HCT116 (cell line): ENCODE measurements around the gene LRBA. TPM values are rescaled to one million over a fixed set of nuclear protein-coding genes. Genes with fewer than 3 reads are reported as not detected.

ENCODE experiments used
- ATAC-seq: fragments of 200-7000 bp; cut with Tn5 transposase; 2 replicates; pipeline ENCODE4 v1.9.1; 2020; ENCODE audit warnings: mild to moderate bottlenecking, moderate library complexity
- BruUV-seq: library from RNA; stranded (reverse); fragments of 400-500 nt; replicated peaks from 2 replicates; lab custom pipeline; 2021; lab: Mats Ljungman, UMichigan
- CTCF ChIA-PET: fragments of 300-600 bp; sonication (Branson Sonifier 250); formaldehyde crosslinking; loops from one replicate; lab custom pipeline; 2021; ENCODE audit warnings: antibody characterized with exemption; lab: Charles Lee
- POLR2A ChIA-PET: fragments of 300-600, 350-600 bp; sonication (Branson Sonifier 250); formaldehyde crosslinking; loops from one replicate; lab custom pipeline; 2021; ENCODE audit warnings: antibody characterized with exemption; lab: Charles Lee
- RAD21 ChIA-PET, 2 experiments: fragments of 300-600 bp; sonication (Branson Sonifier 250); formaldehyde crosslinking; loops; one replicate each; lab custom pipeline; 2023; ENCODE audit warnings: low total read pairs in 2 of 2; ENCODE audit not compliant: uncharacterized antibody in 2 of 2, unreplicated experiment in 2 of 2, low non-redundant PET in 1 of 2; lab: Charles Lee
- DNase-seq: peaks from one replicate; pipeline ENCODE4 v3.0.0-alpha.2; 2010; ENCODE audit warnings: low read depth, low spot score
- H2AFZ ChIP-seq: fragments of 200-600 bp; shearing (Covaris generic), sonication (generic); 2 replicates; pipeline ENCODE4 v1.6.1; 2017; ENCODE audit warnings: low read depth, mixed run types, mixed read lengths, antibody characterized with exemption, low read length; ENCODE audit not compliant: poor library complexity, severe bottlenecking
- H3K27ac ChIP-seq: 2 replicates; pipeline ENCODE4 v1.5.1; 2012; ENCODE audit warnings: low read depth, low read length
- H3K27me3 ChIP-seq: fragments of 200-600 bp; sonication (generic); 2 replicates; pipeline ENCODE4 v1.6.1; 2016; ENCODE audit warnings: mixed run types, low read length, mixed read lengths; ENCODE audit not compliant: insufficient read depth
- H3K36me3 ChIP-seq, 2 experiments: fragments of 200-500 bp in 1 of 2; fragments of 200-600 bp in 1 of 2; sonication (Bioruptor generic) in 1 of 2; sonication (generic) in 1 of 2; 2 replicates each; pipeline versions ENCODE4 v1.5.1 to v1.6.1; 2014 to 2016; ENCODE audit warnings: low read length in 2 of 2, inconsistent platforms in 1 of 2, mixed read lengths in 1 of 2, mixed run types in 1 of 2; ENCODE audit not compliant: insufficient read depth in 2 of 2, control insufficient read depth in 1 of 2
- H3K4me1 ChIP-seq, 2 experiments: fragments of 200-600 bp in 1 of 2; sonication (generic) in 1 of 2; 2 replicates each; pipeline versions ENCODE4 v1.5.1 to v1.6.1; 2012 to 2017; ENCODE audit warnings: low read length in 2 of 2, inconsistent platforms in 1 of 2, mild to moderate bottlenecking in 1 of 2, mixed read lengths in 1 of 2, mixed run types in 1 of 2, moderate library complexity in 1 of 2; ENCODE audit not compliant: insufficient read depth in 2 of 2, control insufficient read depth in 1 of 2
- H3K4me2 ChIP-seq: fragments of 200-600 bp; sonication (generic); 2 replicates; pipeline ENCODE4 v1.6.1; 2017; ENCODE audit warnings: mixed run types, low read length, mixed read lengths
- H3K4me3 ChIP-seq, 2 experiments: fragments of 200-600 bp in 1 of 2; sonication (generic) in 1 of 2; replicated peaks in 1 of 2; 2 replicates each; pipeline ENCODE4 v1.5.1; 2011 to 2016; ENCODE audit warnings: low read length in 2 of 2, control low read depth in 1 of 2, low read depth in 1 of 2, mild to moderate bottlenecking in 1 of 2, mixed read lengths in 1 of 2, mixed run types in 1 of 2
- H3K79me2 ChIP-seq: fragments of 200-600 bp; sonication (generic); 2 replicates; pipeline ENCODE4 v1.6.1; 2017; ENCODE audit warnings: mild to moderate bottlenecking, mixed run types, low read length, moderate library complexity, mixed read lengths; ENCODE audit not compliant: insufficient read depth
- H3K9ac ChIP-seq: fragments of 200-600 bp; sonication (generic); 2 replicates; pipeline ENCODE4 v1.6.1; 2016; ENCODE audit warnings: low read length, mixed read lengths
- H3K9me2 ChIP-seq: fragments of 200-600 bp; sonication (generic), shearing (Covaris generic); 2 replicates; pipeline ENCODE4 v1.6.1; 2017; ENCODE audit warnings: mixed run types, mild to moderate bottlenecking, moderate library complexity; ENCODE audit not compliant: insufficient read depth
- H3K9me3 ChIP-seq, 2 experiments: fragments of 200-500 bp in 1 of 2; fragments of 200-600 bp in 1 of 2; sonication (Bioruptor generic) in 1 of 2; sonication (generic) in 1 of 2; 2 replicates each; pipeline ENCODE4 v1.6.1; 2014 to 2017; ENCODE audit warnings: low read length in 2 of 2, mixed read lengths in 2 of 2, inconsistent platforms in 1 of 2, low read depth in 1 of 2, mild to moderate bottlenecking in 1 of 2, mixed run types in 1 of 2, moderate library complexity in 1 of 2; ENCODE audit not compliant: control insufficient read depth in 1 of 2, insufficient read depth in 1 of 2
- H4K20me1 ChIP-seq: fragments of 200-600 bp; sonication (generic), shearing (Covaris generic); 2 replicates; pipeline ENCODE4 v1.6.1; 2017; ENCODE audit warnings: mixed run types, mild to moderate bottlenecking, moderate library complexity; ENCODE audit not compliant: insufficient read depth
- CBX3 ChIP-seq: IDR thresholded peaks from 2 replicates; pipeline ENCODE4 v1.6.1; 2012; ENCODE audit warnings: low read depth
- CEBPB ChIP-seq: IDR thresholded peaks from 2 replicates; pipeline ENCODE4 v1.6.1; 2012; ENCODE audit warnings: low read depth
- EGR1 ChIP-seq: IDR thresholded peaks from 2 replicates; pipeline ENCODE4 v1.6.1; 2012; ENCODE audit warnings: low read depth
- FOSL1 ChIP-seq: IDR thresholded peaks from 2 replicates; pipeline ENCODE4 v1.6.1; 2012; ENCODE audit warnings: low read depth
- POLR2AphosphoS5 ChIP-seq: IDR thresholded peaks from 2 replicates; pipeline ENCODE4 v1.6.1; 2011; ENCODE audit warnings: mild to moderate bottlenecking, low read depth, low read length, moderate library complexity
- RAD21 ChIP-seq: IDR thresholded peaks from 2 replicates; pipeline ENCODE4 v1.6.1; 2012; ENCODE audit warnings: low read depth, mild to moderate bottlenecking
- SRF ChIP-seq: IDR thresholded peaks from 2 replicates; pipeline ENCODE4 v1.6.1; 2012; ENCODE audit warnings: low read depth
- YY1 ChIP-seq: IDR thresholded peaks from 2 replicates; pipeline ENCODE4 v1.6.1; 2011; ENCODE audit warnings: low read length, low read depth, moderate library complexity, mild to moderate bottlenecking; ENCODE audit not compliant: insufficient replicate concordance; ENCODE audit errors: extremely low read depth
- ZNF274 ChIP-seq: fragments of 200-500 bp; sonication (Bioruptor generic); IDR thresholded peaks from 2 replicates; pipeline ENCODE4 v1.6.1; 2014; ENCODE audit warnings: mild to moderate bottlenecking, low read depth, low read length, inconsistent platforms
- intact Hi-C: fragments of 100-400 bp; cut with micrococcal nuclease; formaldehyde crosslinking; loops from 2 replicates; pipeline ENCODE4 v1.10.0; 2022
- total RNA-seq: library from RNA; stranded (reverse); gene quantifications from one replicate; pipeline ENCODE4 v1.2.1, GENCODE V29; 2021; ENCODE audit not compliant: unreplicated experiment
- TF ChIP-seq, protein P1 (sequence below), 3 experiments: fragments of 200-600 bp in 1 of 3; sonication (generic) in 1 of 3; IDR thresholded peaks in 2 of 3; conservative IDR thresholded peaks in 1 of 3; 2 replicates each; pipeline ENCODE4 v1.5.1; 2012 to 2017; ENCODE audit warnings: low read depth in 2 of 3, low read length in 2 of 3, antibody characterized with exemption in 1 of 3, borderline replicate concordance in 1 of 3, control low read depth in 1 of 3, mild to moderate bottlenecking in 1 of 3, mixed read lengths in 1 of 3, mixed run types in 1 of 3, moderate library complexity in 1 of 3; ENCODE audit not compliant: insufficient read depth in 1 of 3
- TF ChIP-seq, protein P2 (sequence below): IDR thresholded peaks from 2 replicates; pipeline ENCODE4 v1.6.1; 2012; ENCODE audit warnings: low read depth

The LRBA gene
- total RNA-seq, 1 experiment from 2014 or later: 79.8 TPM

DNA sequence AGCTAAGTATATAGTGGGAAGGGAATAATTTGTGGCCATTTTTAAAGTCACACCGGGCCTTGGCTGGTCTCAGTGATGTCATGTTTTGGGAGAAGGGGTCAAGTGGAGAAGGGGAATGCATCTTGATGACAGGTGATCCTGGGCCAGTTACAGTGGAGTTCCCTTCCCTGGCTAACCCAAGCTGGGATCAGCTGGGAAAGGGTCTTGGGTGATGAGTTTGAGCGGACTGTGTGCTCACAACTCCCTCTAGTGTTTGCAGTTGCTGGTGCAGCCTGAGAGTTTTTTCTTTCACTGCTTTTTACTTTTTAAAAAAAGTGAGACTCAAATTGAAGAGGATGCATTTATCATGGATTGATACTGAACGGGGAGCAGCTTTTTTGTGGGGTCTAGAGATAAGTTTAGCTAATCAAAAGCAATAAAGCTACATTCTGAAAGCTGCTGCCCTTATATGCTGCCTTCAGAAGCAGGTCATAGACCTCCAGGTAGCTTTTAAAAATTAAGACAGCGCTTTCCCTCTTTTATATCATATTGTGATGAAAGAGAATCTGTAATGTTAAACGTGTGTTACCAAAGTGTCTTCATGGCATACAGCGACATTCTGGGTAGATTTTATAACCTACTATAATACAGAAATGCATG, 772.1 kb downstream of the LRBA start:
- peak; percentile 12 for DNase-seq
- CTCF ChIA-PET: interaction anchor here (0.7 to 1.8 kb wide), 16 partner anchors 9 to 728 kb away, joined by 3 to 14 read pairs (median 3); no protein-coding TSS in a partner anchor

More for the DNA sequence above, 772.1 kb downstream of the LRBA start:
- Histone ChIP-seq H3K4me1 (no peaks in the 10 kb centered on the region; a peak in 1 of 4 replicates), H2AFZ (no peak overlapping the region), H3K27me3 (no peaks in the 10 kb centered on the region), H3K9me2 (no peaks in the 10 kb centered on the region), H3K4me2 (no peak overlapping the region), H4K20me1 (no peaks in the 10 kb centered on the region), H3K79me2 (no peaks in the 10 kb centered on the region), H3K9ac (no peak overlapping the region), H3K27ac (no peak overlapping the region), H3K9me3 (no peaks in the 10 kb centered on the region), H3K36me3 (no peaks in the 10 kb centered on the region), H3K4me3 (no peak overlapping the region)
- ATAC-seq: peak; percentile 67
- RAD21 ChIA-PET: interaction anchor here in 1 of 2 experiments (1.0 kb wide), 1 partner anchor 34 kb away, joined by 4 read pairs; no protein-coding TSS in a partner anchor
- no TSS peak for BruUV-seq
- TF ChIP-seq ZNF274 (no peak), CEBPB (no peak), SRF (no peak), CBX3 (no peak), YY1 (no peak), RAD21 (peak; percentile 90), POLR2AphosphoS5 (no peak), EGR1 (no peak), FOSL1 (no peak)
- TF ChIP-seq, protein P1, sequence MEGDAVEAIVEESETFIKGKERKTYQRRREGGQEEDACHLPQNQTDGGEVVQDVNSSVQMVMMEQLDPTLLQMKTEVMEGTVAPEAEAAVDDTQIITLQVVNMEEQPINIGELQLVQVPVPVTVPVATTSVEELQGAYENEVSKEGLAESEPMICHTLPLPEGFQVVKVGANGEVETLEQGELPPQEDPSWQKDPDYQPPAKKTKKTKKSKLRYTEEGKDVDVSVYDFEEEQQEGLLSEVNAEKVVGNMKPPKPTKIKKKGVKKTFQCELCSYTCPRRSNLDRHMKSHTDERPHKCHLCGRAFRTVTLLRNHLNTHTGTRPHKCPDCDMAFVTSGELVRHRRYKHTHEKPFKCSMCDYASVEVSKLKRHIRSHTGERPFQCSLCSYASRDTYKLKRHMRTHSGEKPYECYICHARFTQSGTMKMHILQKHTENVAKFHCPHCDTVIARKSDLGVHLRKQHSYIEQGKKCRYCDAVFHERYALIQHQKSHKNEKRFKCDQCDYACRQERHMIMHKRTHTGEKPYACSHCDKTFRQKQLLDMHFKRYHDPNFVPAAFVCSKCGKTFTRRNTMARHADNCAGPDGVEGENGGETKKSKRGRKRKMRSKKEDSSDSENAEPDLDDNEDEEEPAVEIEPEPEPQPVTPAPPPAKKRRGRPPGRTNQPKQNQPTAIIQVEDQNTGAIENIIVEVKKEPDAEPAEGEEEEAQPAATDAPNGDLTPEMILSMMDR (IDR thresholded peaks at IDR 0.05 in 2 of 3, conservative IDR thresholded peaks at IDR 0.05 in 1 of 3; ENCODE audit: borderline replicate concordance in 1 of 3, insufficient read depth in 1 of 3, low read depth in 2 of 3, low read length in 2 of 3): peak; percentile 77 to 91 (median 85)
- TF ChIP-seq, protein P2, sequence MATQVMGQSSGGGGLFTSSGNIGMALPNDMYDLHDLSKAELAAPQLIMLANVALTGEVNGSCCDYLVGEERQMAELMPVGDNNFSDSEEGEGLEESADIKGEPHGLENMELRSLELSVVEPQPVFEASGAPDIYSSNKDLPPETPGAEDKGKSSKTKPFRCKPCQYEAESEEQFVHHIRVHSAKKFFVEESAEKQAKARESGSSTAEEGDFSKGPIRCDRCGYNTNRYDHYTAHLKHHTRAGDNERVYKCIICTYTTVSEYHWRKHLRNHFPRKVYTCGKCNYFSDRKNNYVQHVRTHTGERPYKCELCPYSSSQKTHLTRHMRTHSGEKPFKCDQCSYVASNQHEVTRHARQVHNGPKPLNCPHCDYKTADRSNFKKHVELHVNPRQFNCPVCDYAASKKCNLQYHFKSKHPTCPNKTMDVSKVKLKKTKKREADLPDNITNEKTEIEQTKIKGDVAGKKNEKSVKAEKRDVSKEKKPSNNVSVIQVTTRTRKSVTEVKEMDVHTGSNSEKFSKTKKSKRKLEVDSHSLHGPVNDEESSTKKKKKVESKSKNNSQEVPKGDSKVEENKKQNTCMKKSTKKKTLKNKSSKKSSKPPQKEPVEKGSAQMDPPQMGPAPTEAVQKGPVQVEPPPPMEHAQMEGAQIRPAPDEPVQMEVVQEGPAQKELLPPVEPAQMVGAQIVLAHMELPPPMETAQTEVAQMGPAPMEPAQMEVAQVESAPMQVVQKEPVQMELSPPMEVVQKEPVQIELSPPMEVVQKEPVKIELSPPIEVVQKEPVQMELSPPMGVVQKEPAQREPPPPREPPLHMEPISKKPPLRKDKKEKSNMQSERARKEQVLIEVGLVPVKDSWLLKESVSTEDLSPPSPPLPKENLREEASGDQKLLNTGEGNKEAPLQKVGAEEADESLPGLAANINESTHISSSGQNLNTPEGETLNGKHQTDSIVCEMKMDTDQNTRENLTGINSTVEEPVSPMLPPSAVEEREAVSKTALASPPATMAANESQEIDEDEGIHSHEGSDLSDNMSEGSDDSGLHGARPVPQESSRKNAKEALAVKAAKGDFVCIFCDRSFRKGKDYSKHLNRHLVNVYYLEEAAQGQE: no peak
- POLR2A ChIA-PET: no interaction called here
- intact Hi-C loops: loop anchor here (1.0 to 2.0 kb wide), 4 partner anchors 232 to 328 kb away; no protein-coding TSS in a partner anchor
